Stimulated activated naive B cell treated with anti-CD40 and anti-IgM and Interleukin-4, amounts not matched to agents 10 μg/mL and 1 μg/mL and 100 μg/mL, for 72 hours (primary cell): ENCODE measurements around the gene MCRS1.

Experiments used
- ATAC-seq, 2 donors: fragments of 150-1000 bp; cut with Tn5 transposase; replicated peaks; 2 replicates each; pipeline ENCODE4 v1.10.0; 2021; ENCODE audit warnings: moderate library complexity in 1 of 2
- DNase-seq: peaks from one replicate; pipeline ENCODE4 v3.0.0; 2021
- H3K27ac Mint-ChIP-seq: one replicate; pipeline ENCODE4 v1.8.0; 2022; ENCODE audit warnings: mild to moderate bottlenecking, mixed read lengths
- H3K27me3 Mint-ChIP-seq, 2 donors: one replicate each; pipeline ENCODE4 v1.8.0; 2022; ENCODE audit warnings: mixed read lengths in 2 of 2
- H3K36me3 Mint-ChIP-seq, 2 donors: one replicate each; pipeline ENCODE4 v1.8.0; 2022; ENCODE audit warnings: mixed read lengths in 2 of 2, mild to moderate bottlenecking in 1 of 2
- H3K4me1 Mint-ChIP-seq, 2 donors: one replicate each; pipeline ENCODE4 v1.8.0; 2022; ENCODE audit warnings: mixed read lengths in 2 of 2, mild to moderate bottlenecking in 1 of 2
- H3K4me3 Mint-ChIP-seq, 2 donors: one replicate each; pipeline ENCODE4 v1.8.0; 2022; ENCODE audit warnings: mild to moderate bottlenecking in 2 of 2, mixed read lengths in 2 of 2, moderate library complexity in 1 of 2
- H3K9me3 Mint-ChIP-seq, 2 donors: one replicate each; pipeline ENCODE4 v1.8.0; 2022; ENCODE audit warnings: mixed read lengths in 2 of 2, mild to moderate bottlenecking in 1 of 2

Gene MCRS1

GRCh38 chr12:49588281-49588680 lies 20.3 kb upstream of the MCRS1 start:
- H3K9me3 Mint-ChIP-seq = peaks cover 5 to 8% of the 10 kb centered on the region in 2 donors
- no peak overlapping the region for H3K27ac Mint-ChIP-seq
- ATAC-seq (no peak), DNase-seq (no peak)
- H3K4me1 Mint-ChIP-seq = peaks cover 7 to 14% of the 10 kb centered on the region in 2 donors
- no peaks in the 10 kb centered on the region for H3K27me3 Mint-ChIP-seq
- H3K4me3 Mint-ChIP-seq = no peak overlapping the region
- peaks cover 36 to 63% of the 10 kb centered on the region in 2 donors for H3K36me3 Mint-ChIP-seq

- no peak overlapping the region for H3K4me3 Mint-ChIP-seq
- peaks cover 36 to 62% of the 10 kb centered on the region in 2 donors for H3K36me3 Mint-ChIP-seq
- H3K27me3 Mint-ChIP-seq = no peaks in the 10 kb centered on the region
- H3K9me3 Mint-ChIP-seq = peaks cover 4 to 5% of the 10 kb centered on the region in 2 donors
- H3K27ac Mint-ChIP-seq = peak overlapping the region; percentile 60
- H3K4me1 Mint-ChIP-seq = peaks cover 13 to 19% of the 10 kb centered on the region in 2 donors
- no peak for ATAC-seq
- DNase-seq = no peak
These were observed 19.4 kb upstream of the MCRS1 start for GRCh38 chr12:49587174-49587908.

GRCh38 chr12:49585477-49586459 lies 17.8 kb upstream of the MCRS1 start:
- peaks cover 31 to 58% of the 10 kb centered on the region in 2 donors for H3K36me3 Mint-ChIP-seq
- no peak overlapping the region for H3K4me3 Mint-ChIP-seq
- no peak overlapping the region for H3K27ac Mint-ChIP-seq
- H3K9me3 Mint-ChIP-seq = peaks cover 0 to 4% of the 10 kb centered on the region in 2 donors
- H3K27me3 Mint-ChIP-seq = no peaks in the 10 kb centered on the region
- peaks cover 21 to 35% of the 10 kb centered on the region in 2 donors for H3K4me1 Mint-ChIP-seq
- ATAC-seq (no peak), DNase-seq (no peak)

- H3K4me1 Mint-ChIP-seq = peaks cover 29 to 46% of the 10 kb centered on the region in 2 donors
- DNase-seq (no peak), ATAC-seq (no peak)
- peak overlapping the region; percentile 27 for H3K27ac Mint-ChIP-seq
- H3K9me3 Mint-ChIP-seq = no peaks in the 10 kb centered on the region
- H3K27me3 Mint-ChIP-seq = no peaks in the 10 kb centered on the region
- peaks cover 29 to 54% of the 10 kb centered on the region in 2 donors for H3K36me3 Mint-ChIP-seq
- H3K4me3 Mint-ChIP-seq = no peak overlapping the region
These were observed 16.6 kb upstream of the MCRS1 start for GRCh38 chr12:49584591-49584990.

- H3K36me3 Mint-ChIP-seq = peaks cover 27 to 51% of the 10 kb centered on the region in 2 donors
- H3K9me3 Mint-ChIP-seq = no peaks in the 10 kb centered on the region
- no peaks in the 10 kb centered on the region for H3K27me3 Mint-ChIP-seq
- no peak overlapping the region for H3K4me3 Mint-ChIP-seq
- H3K27ac Mint-ChIP-seq = no peak overlapping the region
- H3K4me1 Mint-ChIP-seq = peaks cover 31 to 47% of the 10 kb centered on the region in 2 donors
- DNase-seq (no peak), ATAC-seq (no peak)
These were observed 15.6 kb upstream of the MCRS1 start for GRCh38 chr12:49583366-49584094.

- ATAC-seq (no peak), DNase-seq (no peak)
- no peak overlapping the region for H3K4me3 Mint-ChIP-seq
- peaks cover 30 to 51% of the 10 kb centered on the region in 2 donors for H3K36me3 Mint-ChIP-seq
- no peaks in the 10 kb centered on the region for H3K9me3 Mint-ChIP-seq
- H3K4me1 Mint-ChIP-seq = peaks cover 32 to 40% of the 10 kb centered on the region in 2 donors
- H3K27ac Mint-ChIP-seq = peak overlapping the region; percentile 96
- no peaks in the 10 kb centered on the region for H3K27me3 Mint-ChIP-seq
These were observed 14.9 kb upstream of the MCRS1 start for GRCh38 chr12:49582850-49583249.

- Mint-ChIP-seq H3K9me3 (no peaks in the 10 kb centered on the region), H3K4me1 (peaks cover 34 to 39% of the 10 kb centered on the region in 2 donors), H3K4me3 (peak overlapping the region; percentile 59 to 81), H3K36me3 (peaks cover 32 to 50% of the 10 kb centered on the region in 2 donors), H3K27ac (peak overlapping the region; percentile 96), H3K27me3 (no peaks in the 10 kb centered on the region)
- DNase-seq (peak; percentile 31), ATAC-seq (peak; percentile 94)
These were observed 14.3 kb upstream of the MCRS1 start for GRCh38 chr12:49582201-49582600.

GRCh38 chr12:49580572-49581535 lies 12.9 kb upstream of the MCRS1 start:
- Mint-ChIP-seq H3K4me1 (peaks cover 34 to 39% of the 10 kb centered on the region in 2 donors), H3K27ac (peak overlapping the region; percentile 96), H3K9me3 (no peaks in the 10 kb centered on the region), H3K36me3 (peaks cover 33 to 49% of the 10 kb centered on the region in 2 donors), H3K4me3 (peak overlapping the region; percentile 3 to 39), H3K27me3 (no peaks in the 10 kb centered on the region)
- peak; percentile 50 to 54 for ATAC-seq
- DNase-seq = peak; percentile 30

GRCh38 chr12:49578471-49579112 lies 10.7 kb upstream of the MCRS1 start:
- H3K27ac Mint-ChIP-seq = no peak overlapping the region
- ATAC-seq = no peak
- DNase-seq = no peak
- no peaks in the 10 kb centered on the region for H3K27me3 Mint-ChIP-seq
- no peak overlapping the region for H3K4me3 Mint-ChIP-seq
- peaks cover 29 to 50% of the 10 kb centered on the region in 2 donors for H3K36me3 Mint-ChIP-seq
- H3K9me3 Mint-ChIP-seq = no peaks in the 10 kb centered on the region
- peaks cover 31 to 34% of the 10 kb centered on the region in 2 donors for H3K4me1 Mint-ChIP-seq

GRCh38 chr12:49577589-49578315 lies 9.8 kb upstream of the MCRS1 start:
- ATAC-seq = no peak
- Mint-ChIP-seq H3K36me3 (peaks cover 29 to 49% of the 10 kb centered on the region in 2 donors), H3K9me3 (no peaks in the 10 kb centered on the region), H3K27me3 (no peaks in the 10 kb centered on the region), H3K4me3 (no peak overlapping the region), H3K27ac (no peak overlapping the region), H3K4me1 (peaks cover 28 to 33% of the 10 kb centered on the region in 2 donors)
- no peak for DNase-seq

- Mint-ChIP-seq H3K4me1 (peaks cover 34 to 63% of the 10 kb centered on the region in 2 donors), H3K9me3 (no peaks in the 10 kb centered on the region), H3K4me3 (peak overlapping the region; percentile 98 to 99), H3K27ac (peak overlapping the region; percentile 100), H3K36me3 (peaks cover 27 to 38% of the 10 kb centered on the region in 2 donors), H3K27me3 (no peaks in the 10 kb centered on the region)
- DNase-seq (no peak), ATAC-seq (peak; percentile 54 to 56)
These were observed 660 bp upstream of the MCRS1 start for GRCh38 chr12:49568442-49569162.

- DNase-seq (no peak), ATAC-seq (peak; percentile 26 to 31)
- Mint-ChIP-seq H3K36me3 (peaks cover 30 to 43% of the 10 kb centered on the region in 2 donors), H3K27ac (peak overlapping the region; percentile 100), H3K9me3 (no peaks in the 10 kb centered on the region), H3K4me1 (peaks cover 34 to 63% of the 10 kb centered on the region in 2 donors), H3K4me3 (peak overlapping the region; percentile 98 to 99), H3K27me3 (no peaks in the 10 kb centered on the region)
These were observed 686 bp downstream of the MCRS1 start for GRCh38 chr12:49567302-49567610.
